NCI-H2196 (cell line): ENCODE data around the gene OR10D3.
"Not testable (repeated sequence)": the region's sequence is repeated elsewhere in the genome, so short reads cannot be mapped to it uniquely, and the experiment has no call there.

Source experiments
- DNase-seq: peaks from one replicate; lab custom pipeline; 2025; ENCODE audit not compliant: unreplicated experiment; lab: John Stamatoyannopoulos, UW

The OR10D3 gene

GRCh38 chr11:124194293-124195188 is 11.4 kb downstream of the OR10D3 start:
- DNase-seq = peak; percentile 35

DNA sequence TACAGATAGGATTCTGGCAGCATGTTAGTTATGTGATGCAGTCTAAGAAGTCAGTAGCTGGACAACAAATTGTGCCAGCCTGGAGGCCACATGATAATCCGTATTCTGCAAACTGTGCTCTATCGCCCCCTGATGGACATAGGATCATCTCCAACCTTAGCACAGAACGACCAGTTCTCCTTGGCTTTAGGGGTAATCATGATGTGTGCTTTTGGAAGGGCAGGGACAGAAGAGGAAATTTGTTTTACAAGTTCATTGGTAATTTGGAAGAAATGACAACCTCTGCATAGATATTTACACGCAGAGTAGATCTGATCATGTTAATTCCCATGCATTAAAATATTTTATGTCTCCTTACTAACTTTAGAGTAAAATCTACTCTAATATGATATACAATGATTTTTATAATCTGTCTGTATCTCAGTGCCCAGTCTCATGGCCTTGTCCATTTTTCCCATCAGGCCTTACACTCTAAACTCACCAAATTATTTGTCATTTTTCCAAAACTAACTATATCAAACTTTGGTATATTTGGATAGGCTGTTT is 12.1 kb downstream of the OR10D3 start:
- peak; percentile 58 for DNase-seq

DNA sequence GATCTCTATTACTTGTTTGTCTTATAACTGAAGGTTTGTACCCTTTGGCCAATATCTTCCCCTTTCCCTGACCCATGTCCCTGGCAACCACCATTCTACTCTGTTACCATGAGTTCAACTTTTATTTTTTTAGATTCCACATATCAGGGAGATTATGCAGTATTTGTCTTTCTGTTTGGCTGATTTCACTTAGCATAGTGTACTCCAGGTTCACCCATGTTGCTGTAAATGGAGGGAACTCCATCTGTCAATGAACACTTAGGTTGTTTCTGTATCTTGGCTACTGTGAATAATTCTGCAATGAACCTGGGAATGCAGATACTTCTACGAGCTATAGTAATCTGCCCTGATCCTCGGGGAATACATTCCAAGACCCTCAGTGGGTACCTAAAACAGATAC is 14.9 kb downstream of the OR10D3 start:
- no peak for DNase-seq

DNA sequence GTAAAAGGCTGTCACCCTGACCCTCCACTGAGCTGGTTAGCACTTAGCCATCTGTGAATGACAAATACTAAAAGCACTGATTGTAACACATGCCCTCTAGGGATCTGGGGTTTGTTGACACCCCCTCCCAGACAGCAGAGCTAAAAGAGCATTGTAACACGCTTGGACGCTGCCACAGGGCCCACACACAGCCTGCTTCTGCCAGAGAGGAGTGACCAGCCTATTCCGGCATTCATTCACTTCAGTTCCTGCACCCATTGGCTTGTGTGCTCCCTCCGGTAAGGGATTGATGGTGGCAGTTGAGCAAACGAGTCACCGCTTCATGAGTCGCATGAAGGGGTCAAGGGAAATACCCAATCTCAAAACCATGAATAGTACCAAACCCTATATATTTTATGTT is 15.8 kb downstream of the OR10D3 start:
- no peak for DNase-seq

DNA sequence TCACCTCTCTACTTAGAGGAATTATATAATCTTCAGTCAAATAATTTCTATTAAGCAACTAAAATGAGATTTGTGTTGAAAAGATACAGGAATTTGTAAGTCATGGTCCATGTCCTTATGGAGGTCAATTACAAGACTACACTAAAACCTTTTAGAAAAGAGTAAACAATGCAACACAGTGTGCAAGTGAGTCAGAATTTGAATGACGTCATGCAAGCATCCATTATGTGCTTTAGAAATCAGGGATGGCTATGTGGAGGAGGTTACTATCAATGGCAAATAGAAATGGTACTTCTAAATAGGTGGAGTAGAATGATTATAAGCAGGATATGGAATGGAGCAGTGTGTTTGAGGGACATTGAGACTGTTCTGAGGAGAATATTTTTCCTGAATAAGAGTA is 16.6 kb downstream of the OR10D3 start:
- DNase-seq = no peak

DNA sequence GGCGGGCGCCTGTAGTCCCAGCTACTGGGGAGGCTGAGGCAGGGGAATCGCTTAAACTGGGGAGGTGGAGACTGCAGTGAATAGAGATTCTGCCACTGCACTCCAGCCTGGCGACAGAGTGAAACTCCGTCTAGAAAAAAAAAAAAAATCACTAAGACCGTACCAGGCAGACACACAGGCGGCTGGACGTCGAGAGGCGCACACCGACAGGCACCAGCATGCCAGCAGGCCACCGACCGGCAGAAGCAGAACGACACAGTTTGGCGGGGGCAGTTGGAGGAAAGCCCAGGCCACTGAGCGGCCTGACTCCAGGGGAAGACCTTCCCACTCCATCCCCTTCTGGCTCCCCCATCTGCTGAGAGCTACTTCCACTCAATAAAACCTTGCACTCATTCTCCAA is 17.5 kb downstream of the OR10D3 start:
- DNase-seq = no peak

GRCh38 chr11:124202951-124203350 is 19.8 kb downstream of the OR10D3 start:
- no peak for DNase-seq

DNA sequence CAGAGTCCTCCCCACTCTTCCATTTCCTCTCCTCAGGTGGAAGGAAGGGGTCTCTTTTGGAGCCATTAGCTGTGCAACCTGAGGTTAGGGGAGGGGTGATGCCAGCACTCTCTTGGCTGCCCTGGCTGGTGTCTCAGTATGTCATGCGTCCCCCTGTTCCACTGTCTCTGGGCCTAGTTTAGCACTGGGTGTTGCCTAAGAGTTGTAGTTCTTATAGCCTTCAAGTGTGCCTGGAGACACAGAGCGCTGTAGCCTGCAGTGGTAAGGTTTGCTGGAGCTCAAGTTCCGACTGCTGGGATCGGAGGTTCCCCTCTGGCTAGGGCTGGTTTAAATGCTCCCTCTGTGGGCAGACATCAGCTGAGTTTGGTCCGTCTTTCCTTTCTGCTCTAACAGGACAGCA is 20.9 kb downstream of the OR10D3 start:
- DNase-seq = no peak

DNA sequence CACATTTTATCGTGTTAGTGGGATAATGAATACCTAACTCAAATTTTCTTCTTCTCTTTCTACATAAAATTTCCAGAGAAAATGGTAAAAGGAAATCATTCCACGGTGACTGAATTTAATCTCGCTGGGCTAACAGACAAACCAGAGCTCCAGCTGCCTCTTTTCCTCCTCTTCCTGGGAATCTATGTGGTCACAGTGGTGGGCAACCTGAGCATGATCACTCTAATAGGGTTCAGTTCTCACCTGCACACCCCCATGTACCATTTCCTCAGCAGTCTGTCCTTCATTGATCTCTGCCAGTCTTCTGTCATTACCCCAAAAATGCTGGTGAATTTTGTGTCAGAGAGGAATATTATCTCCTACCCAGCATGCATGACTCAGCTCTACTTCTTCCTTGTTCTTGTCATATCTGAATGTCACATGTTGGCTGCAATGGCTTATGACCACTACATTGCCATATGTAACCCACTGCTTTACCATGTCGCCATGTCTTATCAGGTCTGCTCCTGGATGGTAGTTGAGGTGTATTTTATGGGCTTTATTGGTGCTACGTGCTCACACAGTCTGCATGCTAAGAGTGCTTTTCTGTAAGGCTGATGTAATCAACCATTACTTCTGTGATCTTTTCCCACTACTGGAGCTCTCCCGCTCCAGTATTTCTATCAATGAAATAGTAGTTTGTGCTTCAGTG is 24.1 kb downstream of the OR10D3 start:
- DNase-seq = no peak

DNA sequence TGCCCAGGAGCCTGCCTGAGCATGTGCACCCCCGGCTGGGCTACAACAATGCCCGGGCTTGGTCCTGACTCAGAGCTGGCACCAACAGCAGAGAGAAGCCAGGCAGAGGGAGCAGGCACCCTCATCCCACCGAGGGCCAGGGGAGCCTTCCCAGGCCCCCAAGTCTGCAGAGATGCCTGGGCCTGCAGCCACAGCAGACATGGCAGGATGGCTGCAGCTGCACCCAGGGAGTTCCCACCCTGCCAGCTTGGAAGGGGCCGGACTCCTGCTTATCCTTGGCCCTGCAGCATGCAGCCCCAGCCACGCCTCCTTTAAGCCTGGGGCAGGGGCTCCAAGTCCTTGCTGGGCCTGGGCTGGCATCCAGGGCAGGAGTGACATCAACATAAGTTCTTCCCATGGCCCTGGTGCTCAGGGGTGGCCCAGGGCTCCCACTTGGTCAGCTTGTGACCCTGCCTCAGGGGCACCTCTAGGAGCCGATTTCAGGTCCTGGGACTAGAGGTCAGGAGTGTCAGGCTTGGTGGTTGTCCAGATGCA is 26.7 kb downstream of the OR10D3 start:
- DNase-seq = no peak

DNA sequence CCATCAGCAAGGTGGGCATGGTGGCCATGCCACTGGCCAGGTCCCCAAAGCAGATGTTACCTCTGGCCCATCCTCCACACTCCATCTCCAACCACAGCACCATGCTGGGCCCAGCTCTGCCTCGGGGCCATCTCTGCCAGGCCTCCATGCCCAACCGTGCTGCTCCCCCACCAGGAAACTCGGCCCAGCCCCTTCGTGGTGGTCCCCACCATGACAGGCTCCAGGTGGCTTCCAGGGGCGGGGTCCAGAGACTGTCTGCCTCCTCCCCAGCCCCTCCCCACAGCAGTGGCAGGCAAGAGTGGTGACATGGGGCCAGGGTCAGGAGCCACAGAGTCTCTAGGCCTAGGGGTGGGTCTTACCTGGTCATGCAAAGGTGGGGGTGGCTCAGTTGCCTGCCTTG is 27.3 kb downstream of the OR10D3 start:
- DNase-seq = no peak

GRCh38 chr11:124211321-124211720 is 28.2 kb downstream of the OR10D3 start:
- no peak for DNase-seq

DNA sequence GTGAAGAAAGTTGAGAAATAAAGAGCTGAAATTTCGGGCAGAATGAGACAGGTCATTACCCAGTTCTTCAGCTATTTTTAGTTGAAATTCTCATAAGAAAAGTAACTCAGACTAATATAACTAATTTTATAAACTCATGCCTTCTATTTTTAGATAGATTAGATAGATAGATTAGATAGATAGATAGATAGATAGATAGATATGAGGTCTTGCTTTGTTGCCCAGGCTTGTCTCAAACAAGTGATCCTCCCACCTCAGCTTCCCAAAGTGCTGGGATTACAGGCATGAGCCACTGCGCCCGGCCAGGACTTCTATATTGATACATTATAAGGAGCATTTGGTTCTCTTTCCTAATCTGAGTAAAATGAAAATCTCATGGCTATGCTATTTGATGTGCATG is 30.9 kb downstream of the OR10D3 start:
- no peak for DNase-seq

- no peak for DNase-seq
These were observed 36.0 kb downstream of the OR10D3 start for GRCh38 chr11:124219126-124219525.

GRCh38 chr11:124222407-124222806 is 39.3 kb downstream of the OR10D3 start:
- DNase-seq = no peak

GRCh38 chr11:124224618-124225423 is 41.7 kb downstream of the OR10D3 start:
- not testable (repeated sequence) for DNase-seq

GRCh38 chr11:124225471-124225870 is 42.3 kb downstream of the OR10D3 start:
- no peak for DNase-seq

GRCh38 chr11:124233376-124233775 is 50.2 kb downstream of the OR10D3 start:
- no peak for DNase-seq
